GM12892 (cell line): ENCODE data around the gene CDS1.

Experiments
- POLR2A ChIP-seq: IDR thresholded peaks from 2 replicates; pipeline ENCODE4 v1.6.1; 2011; ENCODE audit warnings: low read depth, low read length, control low read depth
- POLR2AphosphoS5 ChIP-seq: IDR thresholded peaks from 2 replicates; pipeline ENCODE4 v1.6.1; 2011; ENCODE audit warnings: low read depth, low read length, control low read depth
- TAF1 ChIP-seq: IDR thresholded peaks from 2 replicates; pipeline ENCODE4 v1.6.1; 2011; ENCODE audit warnings: low read depth, mild to moderate bottlenecking, control low read depth, low read length, borderline replicate concordance

- no peak for TF ChIP-seq POLR2AphosphoS5
- no peak for TF ChIP-seq POLR2A
- TF ChIP-seq TAF1 = no peak
Measured at GRCh38 chr4:84623661-84624060, 40.7 kb downstream of the CDS1 start.
